Naive thymus-derived CD4-positive, alpha-beta T cell (primary cell): Measurements from ENCODE around the gene RRAGC. TPM values are rescaled to one million over a fixed set of nuclear protein-coding genes. Genes with fewer than 3 reads are reported as not detected.

Source experiments
- ATAC-seq: fragments of 150-1000 bp; cut with Tn5 transposase; 2 replicates; pipeline ENCODE4 v1.10.0; 2021; ENCODE audit warnings: mild to moderate bottlenecking, moderate library complexity
- CTCF ChIA-PET: fragments of 350-600 bp; sonication (Branson Sonifier 250); formaldehyde crosslinking; loops from one replicate; lab custom pipeline; 2021; ENCODE audit warnings: antibody characterized with exemption; lab: Charles Lee
- POLR2A ChIA-PET: fragments of 350-600 bp; sonication (Branson Sonifier 250); formaldehyde crosslinking; loops from one replicate; lab custom pipeline; 2021; ENCODE audit warnings: antibody characterized with exemption, inconsistent platforms; lab: Charles Lee
- DNase-seq, 9 donors: peaks; one replicate each; pipeline versions ENCODE4 v3.0.0 to v3.0.0-alpha.2; 2020 to 2022; ENCODE audit warnings: mixed read lengths in 1 of 9
- H3K27ac ChIP-seq: one replicate; pipeline ENCODE4 v1.7.0; 2013; ENCODE audit warnings: mild to moderate bottlenecking, low read depth, low read length, moderate library complexity
- H3K27me3 ChIP-seq, 2 donors: one replicate each; pipeline ENCODE4 v1.7.0; 2013; ENCODE audit warnings: low read length in 2 of 2, mild to moderate bottlenecking in 2 of 2, moderate library complexity in 2 of 2; ENCODE audit not compliant: control insufficient read depth in 2 of 2, insufficient read depth in 2 of 2
- H3K36me3 ChIP-seq, 3 experiments: 1 replicate in 2 of 3; 2 replicates in 1 of 3; pipeline ENCODE4 v1.7.0; 2013; ENCODE audit warnings: low read length in 3 of 3, mild to moderate bottlenecking in 3 of 3, moderate library complexity in 1 of 3; ENCODE audit not compliant: insufficient read depth in 3 of 3, control insufficient read depth in 2 of 3
- H3K4me1 ChIP-seq, 2 donors: one replicate each; pipeline ENCODE4 v1.7.0; 2013; ENCODE audit warnings: low read length in 2 of 2, mild to moderate bottlenecking in 2 of 2, moderate library complexity in 1 of 2; ENCODE audit not compliant: control insufficient read depth in 2 of 2, insufficient read depth in 2 of 2
- H3K4me3 ChIP-seq: 2 replicates; pipeline ENCODE4 v1.7.0; 2013; ENCODE audit warnings: mild to moderate bottlenecking, low read length
- H3K9me3 ChIP-seq, 3 experiments: 1 replicate in 2 of 3; 2 replicates in 1 of 3; pipeline ENCODE4 v1.7.0; 2013; ENCODE audit warnings: low read length in 3 of 3; ENCODE audit not compliant: control insufficient read depth in 2 of 3
- H3K27ac Mint-ChIP-seq, 9 donors: one replicate each; pipeline ENCODE4 v1.8.0; 2020 to 2022; ENCODE audit warnings: mixed read lengths in 9 of 9, mild to moderate bottlenecking in 8 of 9, moderate library complexity in 5 of 9, inconsistent platforms in 2 of 9
- H3K27me3 Mint-ChIP-seq, 5 donors: one replicate each; pipeline ENCODE4 v1.8.0; 2021 to 2022; ENCODE audit warnings: mixed read lengths in 5 of 5, mild to moderate bottlenecking in 1 of 5
- H3K36me3 Mint-ChIP-seq, 5 donors: one replicate each; pipeline ENCODE4 v1.8.0; 2020 to 2022; ENCODE audit warnings: mixed read lengths in 5 of 5, mild to moderate bottlenecking in 3 of 5, inconsistent platforms in 1 of 5
- H3K4me1 Mint-ChIP-seq, 7 donors: one replicate each; pipeline ENCODE4 v1.8.0; 2020 to 2022; ENCODE audit warnings: mixed read lengths in 7 of 7, mild to moderate bottlenecking in 3 of 7, inconsistent platforms in 1 of 7
- H3K4me3 Mint-ChIP-seq, 10 donors: one replicate each; pipeline ENCODE4 v1.8.0; 2020 to 2022; ENCODE audit warnings: mild to moderate bottlenecking in 10 of 10, mixed read lengths in 10 of 10, moderate library complexity in 6 of 10, inconsistent platforms in 2 of 10
- H3K9me3 Mint-ChIP-seq, 11 donors: one replicate each; pipeline ENCODE4 v1.8.0; 2020 to 2022; ENCODE audit warnings: mixed read lengths in 11 of 11, mild to moderate bottlenecking in 4 of 11, inconsistent platforms in 1 of 11, moderate library complexity in 1 of 11
- intact Hi-C, 2 donors: fragments of 100-400 bp; cut with micrococcal nuclease; formaldehyde crosslinking; loops; one replicate each; pipeline ENCODE4 v1.15.1; 2023
- polyA plus RNA-seq, 2 donors: library from polyadenylated mRNA; unstranded; fragments of 300-500 nt; fragmentation: Illumina TruSeq; gene quantifications; one replicate each; pipeline ENCODE4 v1.2.3, GENCODE V29; 2021
- total RNA-seq, 6 experiments: library from RNA in 5 of 6; stranded (reverse) in 5 of 6; gene quantifications; 1 replicate in 5 of 6; 2 replicates in 1 of 6; pipeline ENCODE4 v1.2.3 and lab custom pipeline; 2021 to 2026

The RRAGC gene
- total and polyA plus RNA-seq, 7 experiments from 2014 or later: 6.6 to 24.4 (median 16.2) TPM

DNA sequence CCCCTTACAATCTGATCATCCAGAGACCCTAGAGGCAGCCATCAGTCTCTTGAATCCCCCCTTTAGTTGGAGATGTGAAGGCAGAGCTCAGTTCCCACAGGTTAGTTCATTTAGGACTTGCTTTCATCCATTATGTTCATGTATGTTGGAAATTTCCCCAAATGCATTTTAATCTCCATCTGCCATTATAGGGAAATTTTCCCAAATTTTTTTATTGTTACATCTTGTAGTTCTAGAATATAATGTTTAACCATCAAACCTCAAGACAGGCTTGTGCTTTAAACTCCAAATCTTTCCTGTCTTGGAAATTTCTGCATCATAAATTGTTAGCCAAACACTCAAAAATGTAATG, 68.4 kb downstream of the RRAGC start:
- intact Hi-C loops: no loop called here
- Histone ChIP-seq H3K4me1 (no peaks in the 10 kb centered on the region), H3K27ac (no peak overlapping the region), H3K27me3 (peaks cover 3 to 7% of the 10 kb centered on the region in 2 donors), H3K36me3 (no peaks in the 10 kb centered on the region), H3K9me3 (peaks cover 0 to 6% (median 0%) of the 10 kb centered on the region in 3 experiments), H3K4me3 (no peak overlapping the region)
- POLR2A ChIA-PET: no interaction called here
- ATAC-seq (no peak), DNase-seq (no peak)
- Mint-ChIP-seq H3K27me3 (peaks cover 49 to 78% (median 68%) of the 10 kb centered on the region in 5 donors), H3K4me1 (no peaks in the 10 kb centered on the region), H3K4me3 (no peak overlapping the region), H3K36me3 (peaks cover 0 to 11% (median 0%) of the 10 kb centered on the region in 5 donors), H3K27ac (no peak overlapping the region), H3K9me3 (peaks cover 0 to 37% (median 18%) of the 10 kb centered on the region in 11 donors)
- CTCF ChIA-PET: no interaction called here

DNA sequence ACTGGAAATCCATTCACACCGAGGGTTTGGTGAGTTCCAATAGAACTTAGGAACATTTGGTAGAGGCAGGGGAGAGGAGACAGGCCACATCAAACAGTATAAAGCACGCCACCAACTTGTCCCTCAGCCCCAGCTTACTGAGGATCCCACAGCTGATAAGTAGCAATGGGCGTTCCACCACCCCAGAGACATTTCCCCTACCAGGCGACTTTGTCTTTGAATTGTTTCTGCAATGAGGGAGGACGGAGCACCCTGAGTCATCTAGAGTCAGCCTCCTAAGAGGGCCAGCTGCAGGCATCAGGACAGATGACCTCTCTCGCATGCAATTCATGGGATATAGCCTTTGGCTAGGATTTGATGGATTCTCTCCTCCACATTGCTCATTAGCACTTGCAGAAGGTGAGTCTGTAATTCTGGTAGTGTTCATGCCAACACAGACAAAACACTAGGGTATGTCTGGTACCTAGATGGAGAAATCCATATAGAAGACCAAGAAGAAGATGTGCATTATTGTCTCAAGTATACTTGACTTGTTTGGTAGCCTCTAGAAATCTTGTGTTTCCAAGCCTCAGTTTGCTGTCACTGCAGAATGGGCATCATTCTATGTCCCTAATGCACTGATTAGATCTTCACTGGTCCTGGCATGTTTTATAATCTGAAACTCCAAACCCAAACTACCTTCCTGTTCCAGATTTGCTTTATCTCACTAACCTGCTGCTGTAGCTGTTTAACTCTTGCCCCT, 69.0 kb downstream of the RRAGC start:
- Histone ChIP-seq H3K4me1 (no peaks in the 10 kb centered on the region), H3K27ac (no peak overlapping the region), H3K36me3 (no peaks in the 10 kb centered on the region), H3K9me3 (peaks cover 0 to 6% (median 0%) of the 10 kb centered on the region in 3 experiments), H3K27me3 (peaks cover 3 to 8% of the 10 kb centered on the region in 2 donors), H3K4me3 (no peak overlapping the region)
- ATAC-seq (no peak), DNase-seq (no peak)
- ChIA-PET POLR2A (no interaction called here), CTCF (no interaction called here)
- H3K27ac Mint-ChIP-seq: no peak overlapping the region
- H3K9me3 Mint-ChIP-seq: peaks cover 0 to 33% (median 18%) of the 10 kb centered on the region in 11 donors
- peaks cover 0 to 11% (median 0%) of the 10 kb centered on the region in 5 donors for H3K36me3 Mint-ChIP-seq
- intact Hi-C loops: no loop called here
- no peaks in the 10 kb centered on the region for H3K4me1 Mint-ChIP-seq
- no peak overlapping the region for H3K4me3 Mint-ChIP-seq
- peaks cover 50 to 81% (median 73%) of the 10 kb centered on the region in 5 donors for H3K27me3 Mint-ChIP-seq

DNA sequence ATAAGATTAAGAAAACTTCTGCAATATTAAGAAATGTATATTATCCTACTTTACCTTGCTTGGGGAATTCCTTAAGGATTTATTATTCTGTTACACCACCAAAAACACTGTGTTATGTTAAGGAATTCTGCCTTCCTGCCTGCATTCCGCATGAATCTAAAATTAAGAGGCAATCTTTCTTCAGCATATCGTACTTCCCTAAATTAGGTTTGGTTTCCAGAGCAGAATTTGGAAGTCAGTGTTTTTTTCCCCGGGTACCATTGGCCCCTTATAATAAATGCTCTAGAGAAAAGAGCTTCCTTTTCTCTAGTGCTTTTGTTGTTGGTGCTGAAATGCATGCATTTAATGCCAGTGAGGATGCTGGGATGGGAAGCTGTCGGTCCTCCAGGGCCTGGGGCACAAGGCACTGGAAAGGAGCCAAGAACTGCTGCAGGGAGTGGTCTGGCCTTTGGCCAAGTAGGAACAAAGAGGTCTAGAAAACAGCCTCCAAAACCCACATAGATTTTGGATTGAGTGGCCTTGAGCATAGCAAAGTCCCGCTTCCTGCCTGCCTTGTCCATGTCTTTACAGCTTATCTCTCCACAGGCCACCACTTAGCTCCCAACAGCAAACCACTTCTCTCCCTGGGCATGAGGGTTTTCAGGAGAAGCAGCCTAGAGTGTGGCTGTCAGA, 69.9 kb downstream of the RRAGC start:
- Mint-ChIP-seq H3K27me3 (peaks cover 52 to 83% (median 72%) of the 10 kb centered on the region in 5 donors), H3K36me3 (peaks cover 0 to 11% (median 0%) of the 10 kb centered on the region in 5 donors), H3K27ac (no peak overlapping the region), H3K4me1 (no peaks in the 10 kb centered on the region), H3K4me3 (no peak overlapping the region), H3K9me3 (peaks cover 0 to 27% (median 13%) of the 10 kb centered on the region in 11 donors)
- H3K4me1 ChIP-seq: no peaks in the 10 kb centered on the region
- DNase-seq: no peak
- peaks cover 0 to 6% (median 0%) of the 10 kb centered on the region in 3 experiments for H3K9me3 ChIP-seq
- ChIA-PET POLR2A (no interaction called here), CTCF (no interaction called here)
- intact Hi-C loops: no loop called here
- no peak for ATAC-seq
- H3K27me3 ChIP-seq: peaks cover 3 to 8% of the 10 kb centered on the region in 2 donors
- H3K27ac ChIP-seq: no peak overlapping the region
- H3K36me3 ChIP-seq: no peaks in the 10 kb centered on the region
- H3K4me3 ChIP-seq: no peak overlapping the region

DNA sequence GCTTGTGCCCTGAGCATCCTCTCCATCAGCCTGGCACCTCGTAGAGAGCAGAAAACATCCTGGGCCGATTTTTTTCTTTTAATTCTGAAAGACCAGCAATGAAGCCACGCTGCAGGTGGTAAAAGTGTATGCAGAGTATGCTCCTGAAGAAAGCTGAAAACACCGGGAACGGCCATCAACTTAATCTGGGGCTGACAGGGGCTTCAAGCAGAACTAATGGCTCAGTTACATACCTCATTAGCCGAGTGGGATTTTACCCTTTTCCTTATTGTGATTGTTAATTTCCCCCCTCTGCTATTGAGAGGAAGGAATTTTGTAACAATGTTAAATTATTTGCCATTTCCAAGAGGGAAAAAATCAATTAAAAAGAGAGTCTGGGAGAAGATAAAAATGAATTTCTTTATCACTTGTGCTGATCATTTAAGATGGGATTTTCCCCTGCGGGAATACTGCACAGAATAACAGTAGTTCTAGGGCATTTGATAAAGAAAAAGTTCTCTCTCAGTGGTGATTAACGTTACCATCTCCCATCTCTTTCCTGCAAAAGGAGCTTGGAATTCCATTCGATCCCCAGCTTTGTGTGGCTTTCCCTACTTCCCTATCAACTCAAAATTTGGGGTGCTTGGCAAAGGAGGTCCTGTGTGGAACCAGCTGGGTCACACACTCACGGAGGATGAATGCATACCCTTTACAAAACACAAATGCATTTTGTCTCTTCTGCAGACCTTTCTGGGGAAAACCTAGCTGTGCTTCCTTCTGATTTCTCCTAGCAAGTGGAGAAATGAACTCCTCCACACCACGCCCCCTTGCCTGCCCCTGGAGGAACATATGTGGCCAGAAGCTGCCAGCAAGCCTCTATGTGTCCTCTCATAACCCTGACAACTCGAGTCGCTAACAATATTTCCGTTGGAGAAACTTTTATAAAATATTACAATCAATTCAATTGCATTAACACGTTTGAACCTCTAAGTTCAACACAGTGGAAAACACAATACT, 70.9 kb downstream of the RRAGC start:
- no peak for DNase-seq
- ChIA-PET CTCF (no interaction called here), POLR2A (no interaction called here)
- Histone ChIP-seq H3K27me3 (peaks cover 3 to 8% of the 10 kb centered on the region in 2 donors), H3K27ac (no peak overlapping the region), H3K9me3 (no peaks in the 10 kb centered on the region), H3K4me1 (no peaks in the 10 kb centered on the region), H3K4me3 (no peak overlapping the region), H3K36me3 (no peaks in the 10 kb centered on the region)
- no peak for ATAC-seq
- H3K36me3 Mint-ChIP-seq: peaks cover 0 to 5% (median 0%) of the 10 kb centered on the region in 5 donors
- no peak overlapping the region for H3K27ac Mint-ChIP-seq
- intact Hi-C loops: no loop called here
- no peak overlapping the region for H3K4me3 Mint-ChIP-seq
- peaks cover 58 to 88% (median 72%) of the 10 kb centered on the region in 5 donors for H3K27me3 Mint-ChIP-seq
- peaks cover 0 to 17% (median 7%) of the 10 kb centered on the region in 11 donors for H3K9me3 Mint-ChIP-seq
- H3K4me1 Mint-ChIP-seq: no peaks in the 10 kb centered on the region

Other genes with a start within 250 kb of the RRAGC start
- gene MYCBP, start 13.6 kb upstream of the RRAGC start, total RNA-seq: 10 to 100 TPM in 4 of 5 experiments, 1 to 10 TPM in 1; 6.1 to 38.2 (median 11.7) TPM
- 10 to 100 TPM; 39.8 to 62.2 TPM for gene MYCBP, start 13.6 kb upstream of the RRAGC start, polyA plus RNA-seq
- gene GJA9, start 21.8 kb upstream of the RRAGC start, total RNA-seq: not detected
- gene GJA9, start 21.8 kb upstream of the RRAGC start, polyA plus RNA-seq: not detected
- not detected for gene RHBDL2, start 82.1 kb upstream of the RRAGC start, total RNA-seq
- gene RHBDL2, start 82.1 kb upstream of the RRAGC start, polyA plus RNA-seq: not detected
- gene AKIRIN1, start 131.5 kb upstream of the RRAGC start, total RNA-seq: 10 to 100 TPM; 63.7 to 74.7 (median 70.2) TPM
- 100 to 1,000 TPM in 1 of 2 donors, 10 to 100 TPM in 1; 87.3 to 103 TPM for gene AKIRIN1, start 131.5 kb upstream of the RRAGC start, polyA plus RNA-seq
- gene NDUFS5, start 166.6 kb upstream of the RRAGC start, total RNA-seq: 100 to 1,000 TPM in 4 of 5 experiments, 10 to 100 TPM in 1; 95.1 to 128 (median 115) TPM
- 100 to 1,000 TPM; 615 to 715 TPM for gene NDUFS5, start 166.6 kb upstream of the RRAGC start, polyA plus RNA-seq